Measurements from ENCODE around the gene GPATCH8. TPM values are rescaled to one million over a fixed set of nuclear protein-coding genes. Genes with fewer than 3 reads are reported as not detected.

GPATCH8 gene
- total and polyA plus RNA-seq, 2 donors (not counting 3 experiments of a cell fraction or from before 2014, with no cell fraction given) = 14.6 to 35.3 TPM

- intact Hi-C loops (cut with micrococcal nuclease) = no loop called here
- Histone ChIP-seq H3K79me2 (ENCODE audit: control insufficient read depth, insufficient read depth, low read length) (peaks cover 92% of the 10 kb centered on the region), H3K36me3 (ENCODE audit: control insufficient read depth in 2 of 2, extremely low read depth in 1 of 2, insufficient read depth in 2 of 2, low read length in 2 of 2) (no peaks in the 10 kb centered on the region), H3K4me1 (ENCODE audit: control insufficient read depth, extremely low read depth, insufficient read depth, low read length) (peaks cover 6% of the 10 kb centered on the region), H3K4me2 (ENCODE audit: insufficient read depth, low read length) (no peak overlapping the region), H3K9me3 (replicated peaks; ENCODE audit: control insufficient read depth, insufficient read depth, low read length) (no peaks in the 10 kb centered on the region), H4K20me1 (replicated peaks; ENCODE audit: control insufficient read depth, extremely low read depth, insufficient read depth, low read length) (peaks cover 15% of the 10 kb centered on the region), H2AFZ (ENCODE audit: low read depth, low read length) (no peak overlapping the region), H3K27me3 (ENCODE audit: control insufficient read depth in 2 of 2, insufficient read depth in 2 of 2, low read length in 2 of 2) (no peaks in the 10 kb centered on the region), H3K9me1 (replicated peaks; ENCODE audit: control insufficient read depth, extremely low read depth, insufficient read depth, low read length) (no peaks in the 10 kb centered on the region), H3K27ac (ENCODE audit: insufficient read depth, low read depth, low read length) (no peak overlapping the region), H3K9ac (replicated peaks; ENCODE audit: extremely low read depth, insufficient read depth, low read length) (no peak overlapping the region), H3K4me3 (replicated peaks in 1 of 3; ENCODE audit: insufficient read depth in 1 of 3, low read depth in 1 of 3, low read length in 3 of 3) (no peak overlapping the region)
- no peak for FAIRE-seq
- no TSS peak for BruUV-seq (replicated peaks)
- TF ChIP-seq GATA2 (IDR thresholded peaks at IDR 0.05; ENCODE audit: insufficient read depth, insufficient read length, low read depth, low read length) (no peak), EZH2 (IDR thresholded peaks at IDR 0.05; ENCODE audit: borderline replicate concordance, low read depth, low read length, severe bottlenecking) (no peak), JUN (IDR thresholded peaks at IDR 0.05; ENCODE audit: borderline replicate concordance, insufficient read depth, insufficient read length, low read depth) (no peak), POLR2A (IDR thresholded peaks at IDR 0.05; ENCODE audit: low read depth, low read length) (no peak), FOS (IDR thresholded peaks at IDR 0.05; ENCODE audit: borderline replicate concordance, insufficient read depth, low read length) (no peak), CTCF (IDR thresholded peaks at IDR 0.05; ENCODE audit: extremely low read depth in 1 of 2, insufficient read depth in 1 of 2, low read depth in 1 of 2, low read length in 2 of 2) (no peak), MYC (IDR thresholded peaks at IDR 0.05; ENCODE audit: low read depth, low read length) (no peak), MAX (IDR thresholded peaks at IDR 0.05; ENCODE audit: insufficient read depth, insufficient read length) (no peak), POLR2AphosphoS5 (IDR thresholded peaks at IDR 0.05; ENCODE audit: insufficient read depth, low read depth, low read length) (no peak)
- ChIA-PET POLR2A (no interaction called here), CTCF (no interaction called here)
- no peak for DNase-seq (ENCODE audit: low read depth, low spot score)
- dilution Hi-C loops (cut with MboI; ENCODE audit: extremely low pct_ligation_motif_present, low sequenced_read_pairs) = no loop called here
Observed at GRCh38 chr17:44496815-44497214, 6.4 kb downstream of the GPATCH8 start.

All from endothelial cell of umbilical vein (primary cell).